HCT116 (cell line): ENCODE measurements around the gene LACC1.

Experiments used
- CEBPB ChIP-seq: IDR thresholded peaks from 2 replicates; pipeline ENCODE4 v1.6.1; 2012; ENCODE audit warnings: low read depth
- CTCF ChIP-seq, 3 experiments: fragments of 200-600 bp in 1 of 3; sonication (generic) in 1 of 3; IDR thresholded peaks in 2 of 3; conservative IDR thresholded peaks in 1 of 3; 2 replicates each; pipeline ENCODE4 v1.5.1; 2012 to 2017; ENCODE audit warnings: low read depth in 2 of 3, low read length in 2 of 3, antibody characterized with exemption in 1 of 3, borderline replicate concordance in 1 of 3, control low read depth in 1 of 3, mild to moderate bottlenecking in 1 of 3, mixed read lengths in 1 of 3, mixed run types in 1 of 3, moderate library complexity in 1 of 3; ENCODE audit not compliant: insufficient read depth in 1 of 3
- EZH2 ChIP-seq: fragments of 200-600 bp; sonication (generic); IDR thresholded peaks from 2 replicates; pipeline ENCODE4 v1.6.1; 2017; ENCODE audit warnings: antibody characterized with exemption, mixed run types
- FOSL1 ChIP-seq: IDR thresholded peaks from 2 replicates; pipeline ENCODE4 v1.6.1; 2012; ENCODE audit warnings: low read depth
- JUND ChIP-seq: IDR thresholded peaks from 2 replicates; pipeline ENCODE4 v1.6.1; 2012
- MAX ChIP-seq: IDR thresholded peaks from 2 replicates; pipeline ENCODE4 v1.6.1; 2012
- POLR2A ChIP-seq: IDR thresholded peaks from 2 replicates; pipeline ENCODE4 v1.7.0; 2011; ENCODE audit warnings: borderline replicate concordance; ENCODE audit not compliant: insufficient read depth, insufficient read length; ENCODE audit errors: extremely low read depth
- POLR2AphosphoS5 ChIP-seq: IDR thresholded peaks from 2 replicates; pipeline ENCODE4 v1.6.1; 2011; ENCODE audit warnings: mild to moderate bottlenecking, low read depth, low read length, moderate library complexity
- RAD21 ChIP-seq: IDR thresholded peaks from 2 replicates; pipeline ENCODE4 v1.6.1; 2012; ENCODE audit warnings: low read depth, mild to moderate bottlenecking
- REST ChIP-seq: IDR thresholded peaks from 2 replicates; pipeline ENCODE4 v1.6.1; 2012; ENCODE audit warnings: low read depth
- SIN3A ChIP-seq: IDR thresholded peaks from 2 replicates; pipeline ENCODE4 v1.6.1; 2012; ENCODE audit warnings: low read depth
- SRF ChIP-seq: IDR thresholded peaks from 2 replicates; pipeline ENCODE4 v1.6.1; 2012; ENCODE audit warnings: low read depth
- YY1 ChIP-seq: IDR thresholded peaks from 2 replicates; pipeline ENCODE4 v1.6.1; 2011; ENCODE audit warnings: low read length, low read depth, moderate library complexity, mild to moderate bottlenecking; ENCODE audit not compliant: insufficient replicate concordance; ENCODE audit errors: extremely low read depth
- ZFX ChIP-seq: fragments of 450-650 bp; IDR thresholded peaks from 2 replicates; pipeline ENCODE4 v1.6.1; 2017

GRCh38 chr13:43939086-43939485 lies 59.4 kb downstream of the LACC1 start:
- TF ChIP-seq FOSL1: no peak
- no peak for TF ChIP-seq CTCF (IDR thresholded peaks at IDR 0.05 in 2 of 3, conservative IDR thresholded peaks at IDR 0.05 in 1 of 3; ENCODE audit: borderline replicate concordance in 1 of 3, insufficient read depth in 1 of 3, low read depth in 2 of 3, low read length in 2 of 3)
- TF ChIP-seq YY1: no peak
- TF ChIP-seq REST: no peak
- TF ChIP-seq POLR2A: no peak
- TF ChIP-seq ZFX: no peak
- TF ChIP-seq JUND: no peak
- TF ChIP-seq RAD21: no peak
- TF ChIP-seq MAX: no peak
- TF ChIP-seq POLR2AphosphoS5: no peak
- no peak for TF ChIP-seq CEBPB
- TF ChIP-seq EZH2: no peak
- no peak for TF ChIP-seq SIN3A
- no peak for TF ChIP-seq SRF
